ENCODE data around the gene KDM4C. TPM values are rescaled to one million over a fixed set of nuclear protein-coding genes. Genes with fewer than 3 reads are reported as not detected.

The KDM4C gene
- total and polyA plus RNA-seq, 2 of the 13 experiments (the other 11 are each of a cell fraction or from before 2014, with no cell fraction given), result 19.4 to 23.6 TPM

DNA sequence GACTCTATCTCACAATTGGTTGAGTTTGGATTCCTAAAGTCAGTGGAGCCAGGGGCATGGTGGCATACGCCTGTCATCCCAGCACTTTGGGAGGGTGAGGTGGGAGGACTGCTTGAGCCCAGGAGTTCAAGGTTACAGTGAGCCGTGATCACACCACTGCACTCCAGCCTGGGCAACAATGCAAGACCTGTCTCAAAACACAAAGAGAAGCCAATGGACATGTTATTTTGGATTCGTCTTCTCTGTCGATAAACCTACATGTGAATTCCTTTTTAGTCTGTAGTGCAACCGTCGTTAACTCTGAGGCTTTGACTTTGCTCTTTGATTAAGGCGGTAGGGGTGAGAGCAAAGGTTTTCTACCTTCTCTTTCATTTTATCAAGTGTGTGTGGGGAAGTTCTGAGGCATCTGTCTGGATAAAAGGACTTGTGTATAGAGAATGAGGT lies 142.7 kb downstream of the KDM4C start (continued):
- TF ChIP-seq KDM5B (CRISPR knock-in tag; IDR thresholded peaks at IDR 0.05; ENCODE audit: borderline replicate concordance) (no peak), ZNF263 (CRISPR knock-in tag; IDR thresholded peaks at IDR 0.05) (peak; percentile 99), ZNF431 (CRISPR knock-in tag; IDR thresholded peaks at IDR 0.05; ENCODE audit: borderline replicate concordance, low read depth) (peak; percentile 25; the same call in 1 of the 2 replicates), PPARG (CRISPR knock-in tag; conservative IDR thresholded peaks at IDR 0.05) (peak; percentile 89), SOX6 (IDR thresholded peaks at IDR 0.05) (no peak), SOX6 (CRISPR knock-in tag; IDR thresholded peaks at IDR 0.05) (peak; percentile 89), FOXO1 (CRISPR knock-in tag; IDR thresholded peaks at IDR 0.05) (peak; percentile 74; the same call in 1 of the 2 replicates), ZNF513 (CRISPR knock-in tag; conservative IDR thresholded peaks at IDR 0.05) (0 out of 2 replicates have a peak, but pooled peaks have one; percentile 16), FOXA1 (IDR thresholded peaks at IDR 0.05) (no peak), FOXA1 (CRISPR knock-in tag; IDR thresholded peaks at IDR 0.05) (no peak), MYC (CRISPR knock-in tag; IDR thresholded peaks at IDR 0.05; ENCODE audit: borderline replicate concordance) (peak; percentile 56; the same call in 1 of the 2 replicates), BRD4 (CRISPR knock-in tag; IDR thresholded peaks at IDR 0.05) (0 out of 2 replicates have a peak, but pooled peaks have one; percentile 53), ZNF3 (CRISPR knock-in tag; IDR thresholded peaks at IDR 0.05) (no peak)
- TF ChIP-seq, protein P1, sequence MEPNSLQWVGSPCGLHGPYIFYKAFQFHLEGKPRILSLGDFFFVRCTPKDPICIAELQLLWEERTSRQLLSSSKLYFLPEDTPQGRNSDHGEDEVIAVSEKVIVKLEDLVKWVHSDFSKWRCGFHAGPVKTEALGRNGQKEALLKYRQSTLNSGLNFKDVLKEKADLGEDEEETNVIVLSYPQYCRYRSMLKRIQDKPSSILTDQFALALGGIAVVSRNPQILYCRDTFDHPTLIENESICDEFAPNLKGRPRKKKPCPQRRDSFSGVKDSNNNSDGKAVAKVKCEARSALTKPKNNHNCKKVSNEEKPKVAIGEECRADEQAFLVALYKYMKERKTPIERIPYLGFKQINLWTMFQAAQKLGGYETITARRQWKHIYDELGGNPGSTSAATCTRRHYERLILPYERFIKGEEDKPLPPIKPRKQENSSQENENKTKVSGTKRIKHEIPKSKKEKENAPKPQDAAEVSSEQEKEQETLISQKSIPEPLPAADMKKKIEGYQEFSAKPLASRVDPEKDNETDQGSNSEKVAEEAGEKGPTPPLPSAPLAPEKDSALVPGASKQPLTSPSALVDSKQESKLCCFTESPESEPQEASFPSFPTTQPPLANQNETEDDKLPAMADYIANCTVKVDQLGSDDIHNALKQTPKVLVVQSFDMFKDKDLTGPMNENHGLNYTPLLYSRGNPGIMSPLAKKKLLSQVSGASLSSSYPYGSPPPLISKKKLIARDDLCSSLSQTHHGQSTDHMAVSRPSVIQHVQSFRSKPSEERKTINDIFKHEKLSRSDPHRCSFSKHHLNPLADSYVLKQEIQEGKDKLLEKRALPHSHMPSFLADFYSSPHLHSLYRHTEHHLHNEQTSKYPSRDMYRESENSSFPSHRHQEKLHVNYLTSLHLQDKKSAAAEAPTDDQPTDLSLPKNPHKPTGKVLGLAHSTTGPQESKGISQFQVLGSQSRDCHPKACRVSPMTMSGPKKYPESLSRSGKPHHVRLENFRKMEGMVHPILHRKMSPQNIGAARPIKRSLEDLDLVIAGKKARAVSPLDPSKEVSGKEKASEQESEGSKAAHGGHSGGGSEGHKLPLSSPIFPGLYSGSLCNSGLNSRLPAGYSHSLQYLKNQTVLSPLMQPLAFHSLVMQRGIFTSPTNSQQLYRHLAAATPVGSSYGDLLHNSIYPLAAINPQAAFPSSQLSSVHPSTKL (CRISPR knock-in tag; IDR thresholded peaks at IDR 0.05), result peak; percentile 81
